GM19328 (cell line): ENCODE measurements around the gene ARFRP1.
"Not testable (repeated sequence)": the region's sequence is repeated elsewhere in the genome, so short reads cannot be mapped to it uniquely, and the experiment has no call there.

ENCODE experiments used
- ATAC-seq: cut with Tn5 transposase; IDR thresholded peaks from one replicate; pipeline ENCODE4 v1.9.1; 2021; ENCODE audit warnings: mild to moderate bottlenecking, moderate library complexity; ENCODE audit not compliant: unreplicated experiment

The ARFRP1 gene

DNA sequence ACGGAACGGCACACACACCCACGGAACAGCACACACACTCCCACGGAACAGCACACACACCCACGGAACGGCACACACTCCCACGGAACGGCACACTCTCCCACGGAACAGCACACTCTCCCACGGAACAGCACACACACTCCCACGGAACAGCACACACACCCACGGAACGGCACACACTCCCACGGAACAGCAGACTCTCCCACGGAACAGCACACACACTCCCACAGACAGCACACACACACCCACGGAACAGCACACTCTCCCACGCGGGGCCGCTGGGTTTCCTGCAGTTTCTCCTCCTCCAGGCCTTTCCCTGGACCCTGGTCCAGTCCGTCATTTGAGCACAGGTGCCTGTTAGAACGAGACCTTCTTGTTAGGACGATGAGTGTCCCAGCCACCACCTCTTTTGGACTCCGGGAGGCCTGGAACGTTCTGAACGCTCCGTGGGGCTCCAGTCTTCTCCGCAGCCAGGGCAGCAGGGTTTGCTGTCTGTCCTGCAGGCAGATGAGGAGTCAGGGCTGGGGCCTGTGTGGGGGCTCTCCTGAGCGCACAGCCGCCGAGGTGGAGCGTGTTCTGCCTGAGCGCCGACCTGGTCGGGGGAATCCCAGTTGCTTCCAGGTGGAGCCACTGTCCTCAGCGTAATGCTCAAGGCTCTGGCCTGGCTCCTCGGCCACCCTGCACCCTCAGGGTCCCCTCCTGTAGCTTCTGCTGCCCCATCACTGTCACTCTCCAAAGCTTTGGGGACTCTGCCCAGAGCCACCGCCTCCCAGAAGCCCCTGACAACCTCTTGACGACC, 28.9 kb downstream of the ARFRP1 start:
- no peak for ATAC-seq

DNA sequence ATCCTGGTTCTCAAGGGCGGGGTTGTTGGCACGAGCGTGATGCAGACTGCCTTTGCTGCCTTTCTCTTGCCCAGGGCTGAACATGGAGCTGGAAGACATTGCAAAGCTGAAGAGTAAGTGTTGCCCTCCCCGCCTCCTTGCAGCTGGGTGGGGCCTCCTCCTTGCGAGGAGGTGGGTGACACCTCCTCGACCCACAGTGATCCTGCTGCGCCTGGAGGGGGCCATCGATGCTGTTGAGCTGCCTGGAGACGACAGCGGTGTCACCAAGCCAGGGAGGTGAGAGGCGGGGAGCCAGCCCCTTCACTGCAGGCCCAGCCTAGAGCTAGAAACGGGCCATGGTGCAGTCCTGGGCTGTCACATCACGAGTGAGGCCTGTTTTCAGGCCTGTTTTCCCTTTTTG, 29.7 kb downstream of the ARFRP1 start:
- no peak for ATAC-seq

DNA sequence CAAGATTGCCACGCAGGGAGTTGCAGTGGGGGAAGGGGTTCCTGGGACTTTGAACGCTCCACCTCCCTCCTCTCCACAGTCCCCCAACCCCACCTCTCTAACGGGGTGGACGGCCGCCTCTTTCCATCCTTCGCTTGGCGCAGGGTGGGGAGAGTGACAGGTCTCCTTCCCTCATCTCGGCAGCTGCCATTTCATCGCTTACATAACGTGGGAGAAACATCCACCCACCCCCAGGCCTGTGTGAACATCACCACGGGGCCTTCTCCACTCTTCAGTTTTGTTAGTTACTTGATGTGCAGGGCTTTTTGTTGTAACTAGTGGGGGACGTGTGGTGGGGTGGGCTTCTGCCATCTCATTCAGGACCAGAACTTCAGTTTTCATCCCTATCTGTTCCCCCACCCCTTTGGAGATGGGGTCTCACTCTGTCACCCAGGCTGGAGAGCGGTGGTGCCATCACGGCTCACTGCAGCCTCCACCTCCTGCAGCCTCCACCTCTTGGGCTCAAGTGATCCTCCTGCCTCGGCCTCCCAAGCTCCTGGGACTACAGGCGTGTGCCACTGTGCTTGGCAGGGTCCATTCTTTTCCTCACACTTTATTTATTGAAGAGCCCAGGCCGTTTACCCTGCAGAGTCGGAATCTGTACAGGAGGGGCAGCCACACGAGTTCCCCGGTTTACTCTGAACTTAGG, 32.0 kb downstream of the ARFRP1 start:
- no peak for ATAC-seq

DNA sequence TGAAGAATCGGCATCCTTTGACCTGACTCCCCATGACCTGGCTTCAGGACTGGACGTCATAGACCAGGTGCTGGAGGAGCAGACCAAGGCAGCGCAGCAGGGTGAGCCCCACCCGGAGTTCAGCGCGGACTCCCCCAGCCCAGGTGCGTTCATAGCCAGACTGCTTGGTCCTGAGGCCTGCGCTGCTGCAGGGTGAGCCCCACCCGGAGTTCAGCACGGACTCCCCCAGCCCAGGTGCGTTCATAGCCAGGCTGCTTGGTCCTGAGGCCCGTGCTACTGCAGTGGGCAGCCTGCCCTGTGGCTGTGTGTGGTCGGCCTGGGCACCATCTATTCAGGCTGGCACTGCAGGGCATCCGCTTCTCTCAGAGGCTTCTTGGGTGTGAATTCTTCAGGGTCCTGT, 33.8 kb downstream of the ARFRP1 start:
- ATAC-seq, result no peak

DNA sequence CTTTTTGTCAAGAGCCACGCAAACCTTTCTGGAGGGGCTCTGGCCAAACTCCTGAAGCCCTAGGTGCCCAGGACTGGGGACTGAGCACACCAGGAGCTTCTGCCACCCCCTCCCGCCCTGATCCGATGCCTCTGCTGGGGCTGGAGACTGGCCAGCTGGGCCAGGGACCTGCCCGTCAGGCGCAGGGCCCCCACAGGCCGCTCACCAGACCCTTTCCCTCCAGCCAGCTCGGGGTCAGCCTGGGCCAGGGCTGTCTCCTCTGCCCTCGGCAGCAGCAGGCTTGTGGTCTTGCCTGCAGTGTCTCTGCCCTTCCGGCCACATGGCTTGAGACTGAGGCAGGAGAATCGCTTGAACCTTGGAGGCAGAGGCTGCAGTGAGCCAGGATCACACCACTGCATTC, 35.1 kb downstream of the ARFRP1 start:
- no peak for ATAC-seq

DNA sequence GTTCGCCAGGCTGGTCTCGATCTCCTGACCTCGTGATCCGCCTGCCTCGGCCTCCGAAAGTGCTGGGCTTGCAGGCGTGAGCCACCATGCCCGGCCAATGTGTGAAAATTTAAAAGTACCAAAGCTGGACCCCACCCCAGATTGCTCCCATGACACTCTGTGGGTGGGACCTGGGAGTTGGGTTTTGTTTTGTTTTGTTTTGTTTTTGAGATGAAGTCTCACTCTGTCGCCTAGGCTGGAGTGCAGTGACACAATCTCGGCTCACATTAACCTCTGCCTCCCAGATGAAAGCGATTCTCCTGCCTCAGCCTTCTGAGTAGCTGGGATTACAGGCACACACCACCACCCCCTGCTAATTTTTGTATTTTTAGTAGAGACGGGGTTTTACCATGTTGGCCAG, 36.1 kb downstream of the ARFRP1 start:
- not testable (repeated sequence) for ATAC-seq

DNA sequence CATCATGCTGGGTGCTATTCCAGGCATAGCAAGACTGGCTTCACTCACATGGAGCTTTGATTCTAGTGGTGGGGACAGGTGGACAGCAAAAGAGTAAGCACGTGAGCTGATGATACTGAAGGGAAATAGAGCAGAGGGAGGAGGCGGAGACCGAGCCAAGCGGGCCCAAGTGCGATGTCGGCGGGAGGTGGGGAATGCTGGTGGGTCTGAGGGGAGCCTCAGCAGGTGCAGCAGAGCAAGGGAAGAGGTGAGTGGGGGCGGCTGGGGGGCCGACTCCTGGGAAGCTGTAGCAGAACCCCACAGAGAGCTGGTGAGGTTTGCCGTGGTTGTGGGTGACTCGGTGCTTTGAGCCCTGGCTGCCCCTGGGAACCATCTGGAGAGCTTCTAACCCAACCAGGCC, 39.4 kb downstream of the ARFRP1 start:
- ATAC-seq, result no peak

DNA sequence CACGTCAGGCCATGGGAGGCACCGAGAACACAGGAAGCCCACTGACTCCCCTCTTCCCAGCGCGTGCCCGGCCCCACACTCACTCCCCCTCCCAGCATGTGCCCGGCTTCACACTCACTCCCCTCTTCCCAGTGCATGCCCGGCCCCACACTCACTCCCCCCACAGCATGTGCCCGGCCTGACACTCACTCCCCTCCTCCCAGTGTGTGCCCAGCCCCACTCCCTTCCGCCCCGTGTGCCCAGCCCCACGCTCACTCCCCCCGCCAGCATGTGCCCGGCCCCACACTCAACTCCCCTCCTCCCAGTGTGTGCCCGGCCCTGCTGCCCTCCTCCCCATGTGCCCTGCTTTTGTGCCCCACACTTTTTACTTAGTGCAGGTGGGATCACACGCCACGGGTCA, 39.9 kb downstream of the ARFRP1 start:
- no peak for ATAC-seq

DNA sequence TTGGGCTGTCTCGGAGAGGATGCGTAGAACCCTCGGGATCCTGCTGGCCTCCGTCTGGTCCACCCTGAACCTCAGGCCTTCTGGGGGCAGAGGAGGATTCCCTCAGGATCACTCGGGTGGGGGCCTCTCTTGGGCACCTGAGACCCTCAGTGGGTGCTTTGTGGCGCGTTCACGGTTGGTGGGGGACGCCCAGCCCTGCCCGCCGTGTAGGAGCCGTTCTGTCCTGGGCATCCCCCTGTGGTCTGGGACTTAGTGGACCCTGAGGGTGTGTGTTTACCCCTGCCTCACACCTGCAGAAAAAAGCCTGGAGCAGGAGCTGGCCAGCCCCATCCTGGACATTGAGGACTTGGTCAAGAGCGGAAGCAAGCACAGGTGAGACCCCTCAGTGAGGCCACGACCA, 42.1 kb downstream of the ARFRP1 start:
- ATAC-seq, result no peak

DNA sequence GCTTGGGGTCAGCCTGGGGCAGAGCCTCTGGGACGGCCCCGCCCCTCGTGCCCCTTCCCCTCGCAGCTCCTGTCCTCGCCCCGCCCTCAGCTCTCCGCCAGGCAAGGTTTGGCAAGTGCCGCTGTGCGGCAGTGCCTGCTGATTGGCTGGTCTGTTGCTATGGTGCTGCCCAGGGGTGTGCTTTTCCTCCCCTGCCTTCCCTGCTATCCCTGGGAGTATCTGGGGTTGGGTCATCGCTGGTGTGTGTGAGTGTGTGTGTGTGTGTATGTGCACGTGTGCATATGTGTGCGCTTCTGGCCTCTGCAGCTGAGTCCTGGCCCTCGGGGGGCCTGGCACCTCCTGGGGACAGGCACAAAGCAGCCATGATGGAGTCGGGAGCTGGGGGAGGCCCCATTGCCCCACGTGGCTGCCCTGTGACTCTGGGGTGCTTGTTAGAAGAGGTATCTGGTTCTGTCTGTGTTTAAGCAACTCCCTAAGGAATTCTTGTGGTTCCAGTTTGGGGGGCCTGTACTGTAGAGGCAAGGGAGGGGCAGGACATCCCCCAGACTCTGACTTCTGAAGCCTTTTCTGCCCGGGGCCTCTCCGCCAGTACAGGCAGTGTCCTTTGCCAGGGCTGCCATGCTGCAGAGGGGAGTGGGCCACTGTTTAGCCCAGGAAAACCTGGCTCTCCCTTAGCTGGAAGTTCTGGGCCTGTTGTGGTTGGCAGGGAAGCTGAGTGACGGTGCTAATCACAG, 42.7 kb downstream of the ARFRP1 start:
- ATAC-seq, result no peak

DNA sequence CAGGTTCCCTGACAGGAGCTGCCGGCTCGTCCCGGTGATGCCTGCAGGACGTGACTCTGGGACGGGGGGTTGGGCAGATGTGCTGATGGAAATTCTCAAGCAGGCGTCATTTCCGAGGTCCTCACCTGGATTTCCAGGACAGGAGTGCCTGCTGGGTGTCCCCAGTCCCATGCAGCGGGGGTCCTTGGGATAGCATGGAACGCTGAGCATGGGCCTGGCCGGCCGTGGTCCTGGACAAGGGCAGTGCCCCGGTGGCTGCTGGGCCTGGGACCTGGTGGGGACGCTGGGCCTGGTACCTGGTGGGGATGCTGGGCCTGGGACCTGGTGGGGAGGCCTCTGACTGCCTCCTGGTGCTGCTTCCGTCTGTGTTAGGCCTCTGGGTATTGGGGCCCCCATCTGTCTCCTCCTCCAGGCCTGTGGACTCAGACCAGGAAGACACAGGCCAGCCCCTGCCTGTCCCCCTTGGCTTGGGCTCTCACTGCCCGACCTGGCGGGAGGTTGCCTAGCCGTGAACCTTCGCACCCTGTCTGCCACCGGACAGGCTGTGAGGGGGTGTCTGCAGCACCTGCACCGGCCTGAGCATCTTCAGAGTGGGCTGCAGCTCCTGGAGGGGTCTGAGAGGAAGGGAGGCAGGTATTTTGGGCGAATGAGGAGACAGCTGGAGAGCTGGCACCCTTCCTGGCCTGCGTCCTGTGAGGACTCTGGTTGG, 43.5 kb downstream of the ARFRP1 start:
- ATAC-seq, result no peak

DNA sequence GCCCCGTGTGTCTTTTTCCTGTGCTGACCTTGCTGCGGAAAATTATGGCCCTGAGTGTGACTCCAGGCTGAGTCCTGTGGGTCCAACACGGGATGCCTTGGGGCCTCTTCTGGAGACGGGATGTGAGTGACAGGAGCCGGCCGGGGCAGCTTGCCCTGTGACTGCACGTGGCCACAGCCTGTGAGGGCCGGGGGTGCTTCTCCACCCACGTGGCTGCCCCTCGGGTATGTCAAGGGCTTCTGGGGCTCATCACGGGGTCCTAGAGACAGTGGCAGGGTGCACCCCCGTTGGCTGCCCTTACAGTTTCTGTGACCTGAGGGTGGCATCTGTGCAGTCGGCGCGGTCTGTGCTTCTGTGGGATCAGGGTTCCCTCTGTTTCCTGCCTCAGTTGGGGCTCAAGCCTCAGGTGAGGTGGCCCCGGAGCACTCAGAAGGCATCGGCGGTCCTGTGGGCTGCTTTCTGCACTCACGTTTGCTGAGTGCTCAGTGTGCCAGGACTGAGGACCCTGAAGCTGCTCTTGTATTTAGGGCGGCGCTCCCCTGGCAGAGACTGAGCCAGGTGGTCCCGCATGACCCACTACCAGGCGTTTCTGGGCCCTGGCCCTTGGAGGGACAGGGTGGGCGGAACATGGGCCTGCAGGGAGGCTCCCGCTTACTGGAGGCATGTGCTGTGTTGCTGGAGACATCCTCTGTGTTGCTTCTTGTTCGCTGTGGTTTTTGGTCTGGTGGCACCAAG, 44.3 kb downstream of the ARFRP1 start:
- ATAC-seq, result no peak

DNA sequence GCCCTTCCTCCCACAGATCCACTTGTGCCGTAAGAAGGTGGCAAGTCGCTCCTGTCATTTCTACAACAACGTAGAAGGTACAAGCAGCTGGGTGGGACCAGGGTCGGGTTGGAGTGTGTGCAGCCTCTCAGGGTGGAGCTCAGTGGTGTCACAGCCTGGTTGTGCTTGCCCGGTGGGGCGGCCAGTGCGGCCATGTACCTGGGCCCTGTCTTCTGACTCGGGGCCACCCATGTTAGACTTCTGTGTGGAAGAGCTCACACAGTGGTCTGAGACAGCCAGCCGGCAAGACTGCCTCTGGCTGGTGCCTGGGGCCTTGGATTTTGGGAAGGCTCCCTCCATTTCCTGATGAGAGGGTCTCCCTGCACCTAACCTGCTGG, 45.0 kb downstream of the ARFRP1 start:
- ATAC-seq, result no peak

DNA sequence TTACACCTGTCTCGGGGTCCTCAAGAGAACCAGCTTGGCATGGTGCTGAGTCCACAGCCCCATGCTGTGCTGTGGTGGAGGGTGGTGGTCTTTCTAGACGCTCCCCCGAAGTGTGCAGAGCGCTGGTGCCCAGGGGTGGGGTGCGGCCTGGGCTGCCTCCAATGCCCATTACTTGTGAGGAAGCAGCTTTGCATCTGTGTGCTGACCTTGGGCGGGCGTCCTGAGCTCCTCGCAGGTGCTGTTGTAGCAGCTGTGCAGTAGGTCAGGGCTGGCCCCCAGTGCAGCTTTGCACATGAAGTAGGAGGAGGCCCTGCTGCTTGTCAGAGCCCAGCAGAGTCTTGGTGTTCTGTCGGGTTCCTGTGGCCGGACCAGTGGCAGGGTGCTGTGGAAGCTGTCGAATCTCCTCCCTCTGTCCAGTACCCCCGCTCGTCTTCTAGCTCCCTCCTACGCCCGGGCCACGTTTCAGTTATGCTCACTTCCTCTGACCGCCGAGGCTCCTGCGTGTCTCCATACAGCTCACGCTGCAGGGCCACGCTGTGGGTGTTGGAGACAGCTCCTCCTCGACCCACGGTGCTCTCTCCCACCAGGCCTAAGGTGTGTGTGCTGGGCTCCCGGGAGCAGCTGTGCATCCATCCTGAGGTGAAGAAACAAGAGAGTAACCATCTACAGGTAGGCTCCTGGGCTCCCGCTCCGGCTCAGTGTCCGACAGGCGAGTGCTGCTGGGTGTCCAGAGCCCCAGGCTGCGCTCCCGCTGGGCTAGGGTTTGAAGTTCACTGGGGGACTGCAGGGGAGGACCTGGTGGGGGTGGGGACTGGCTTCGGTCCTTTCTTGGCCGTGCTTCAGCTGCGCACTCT, 45.6 kb downstream of the ARFRP1 start:
- no peak for ATAC-seq

DNA sequence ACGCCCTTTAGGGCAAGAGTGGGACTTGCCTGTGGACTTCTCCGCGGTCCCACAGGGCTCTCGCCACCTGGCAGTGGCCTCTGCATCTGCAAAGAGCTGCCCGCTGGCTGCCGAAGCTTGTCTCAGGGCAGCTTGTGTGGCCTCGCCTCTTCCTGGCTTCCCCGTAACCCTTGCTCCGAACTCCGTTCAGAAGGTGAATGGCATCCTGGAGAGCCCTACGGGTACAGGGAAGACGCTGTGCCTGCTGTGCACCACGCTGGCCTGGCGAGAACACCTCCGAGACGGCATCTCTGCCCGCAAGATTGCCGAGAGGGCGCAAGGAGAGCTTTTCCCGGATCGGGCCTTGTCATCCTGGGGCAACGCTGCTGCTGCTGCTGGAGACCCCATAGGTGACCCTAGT, 46.7 kb downstream of the ARFRP1 start:
- ATAC-seq, result no peak

DNA sequence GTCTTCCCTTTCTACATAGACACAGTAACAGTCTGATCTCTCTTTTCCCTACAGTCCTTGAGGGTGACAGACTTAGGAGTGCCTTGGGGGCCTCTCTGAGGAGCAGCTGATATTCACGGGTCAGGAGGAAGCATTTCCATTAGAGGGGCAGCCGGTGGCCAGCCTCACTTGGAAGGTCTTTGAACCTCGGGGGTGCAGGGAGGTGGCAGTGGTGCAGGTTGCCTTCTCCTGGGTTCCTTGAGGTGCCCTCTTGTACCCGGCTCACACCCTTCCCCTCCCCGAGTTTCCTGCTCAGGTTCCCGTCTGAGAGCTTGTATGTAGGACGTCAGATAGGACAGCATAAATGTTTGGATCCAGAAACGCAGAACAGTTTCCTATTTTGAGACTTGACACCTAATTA, 47.2 kb downstream of the ARFRP1 start:
- ATAC-seq, result no peak

DNA sequence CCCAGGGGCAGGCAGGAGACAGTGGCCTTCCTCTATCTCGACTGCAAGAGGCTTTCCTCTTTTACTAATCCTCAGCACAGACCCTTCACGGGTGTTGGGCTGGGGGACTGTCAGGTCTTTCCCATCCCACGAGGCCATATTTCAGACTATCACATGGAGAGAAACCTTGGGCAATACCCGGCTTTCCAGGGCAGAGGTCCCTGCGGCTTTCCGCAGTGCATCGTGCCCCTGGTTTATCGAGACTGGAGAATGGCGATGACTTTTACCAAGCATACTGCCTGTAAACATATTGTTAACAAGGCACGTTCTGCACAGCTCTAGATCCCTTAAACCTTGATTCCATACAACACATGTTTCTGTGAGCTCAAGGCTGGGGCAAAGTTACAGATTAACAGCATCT, 47.6 kb downstream of the ARFRP1 start:
- ATAC-seq, result not testable (repeated sequence)

DNA sequence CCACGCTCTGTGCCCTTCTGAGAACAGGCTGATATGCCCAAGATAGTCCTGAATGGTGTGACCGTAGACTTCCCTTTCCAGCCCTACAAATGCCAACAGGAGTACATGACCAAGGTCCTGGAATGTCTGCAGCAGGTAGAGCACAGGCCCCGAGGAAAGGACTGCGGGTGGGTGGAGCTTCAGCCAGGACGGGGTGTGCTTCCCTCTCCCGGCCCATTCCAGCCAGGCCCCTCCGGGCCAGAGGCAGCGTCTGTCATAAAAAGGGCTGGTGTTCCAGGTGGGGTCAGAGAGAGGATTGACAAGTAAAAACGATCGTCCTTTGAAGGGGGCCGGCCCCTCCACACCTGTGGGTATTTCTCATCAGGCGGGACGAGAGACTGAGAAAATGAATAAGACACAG, 48.4 kb downstream of the ARFRP1 start:
- no peak for ATAC-seq

DNA sequence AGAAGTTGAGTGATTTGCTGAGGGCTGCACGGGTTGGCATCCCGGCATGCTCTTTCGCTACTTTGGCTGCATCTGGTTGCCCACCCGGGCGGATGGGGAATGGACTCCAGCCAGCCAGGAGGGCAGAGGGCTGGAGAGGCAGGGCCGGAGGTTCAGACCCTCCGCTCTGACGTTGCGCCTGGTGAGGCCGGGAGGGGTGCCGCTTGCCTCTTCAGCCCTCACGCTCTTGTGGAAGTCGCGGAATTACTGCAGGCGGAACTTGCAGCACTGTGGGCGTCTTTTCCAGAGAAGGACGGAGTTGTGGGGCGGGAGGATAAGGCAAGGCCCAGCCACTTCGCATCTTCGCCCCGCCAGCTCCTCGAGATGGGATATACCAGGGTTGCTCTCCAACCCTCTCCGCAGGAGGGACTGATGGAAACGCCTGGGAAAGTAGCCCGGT, 49.0 kb downstream of the ARFRP1 start:
- peak; percentile 11 for ATAC-seq
